Ishikawa (cell line): ENCODE data around the gene ACOXL.
A peak's percentile ranks its signal among the peaks of the same experiment; 100 is the strongest.

Source experiments
- CEBPB ChIP-seq: IDR thresholded peaks from 2 replicates; pipeline ENCODE4 v1.6.1; 2012
- CREB1 ChIP-seq: IDR thresholded peaks from 2 replicates; pipeline ENCODE4 v1.6.1; 2012; ENCODE audit warnings: low read depth
- EGR1 ChIP-seq: IDR thresholded peaks from 2 replicates; pipeline ENCODE4 v1.6.1; 2012
- EP300 ChIP-seq: IDR thresholded peaks from 2 replicates; pipeline ENCODE4 v1.6.1; 2012; ENCODE audit warnings: borderline replicate concordance
- FOXM1 ChIP-seq: IDR thresholded peaks from 2 replicates; pipeline ENCODE4 v1.6.1; 2012; ENCODE audit warnings: low read depth, borderline replicate concordance
- MAX ChIP-seq: IDR thresholded peaks from 2 replicates; pipeline ENCODE4 v1.6.1; 2012
- NFIC ChIP-seq: IDR thresholded peaks from 2 replicates; pipeline ENCODE4 v1.6.1; 2012
- RAD21 ChIP-seq: IDR thresholded peaks from 2 replicates; pipeline ENCODE4 v1.6.1; 2012; ENCODE audit warnings: low read depth
- REST ChIP-seq: IDR thresholded peaks from 2 replicates; pipeline ENCODE4 v1.6.1; 2012; ENCODE audit warnings: low read depth, mild to moderate bottlenecking
- TAF1 ChIP-seq: IDR thresholded peaks from 2 replicates; pipeline ENCODE4 v1.6.1; 2012; ENCODE audit warnings: low read depth, mild to moderate bottlenecking
- TCF12 ChIP-seq: IDR thresholded peaks from 2 replicates; pipeline ENCODE4 v1.6.1; 2012; ENCODE audit warnings: low read depth
- TEAD4 ChIP-seq: IDR thresholded peaks from 2 replicates; pipeline ENCODE4 v1.6.1; 2012
- USF1 ChIP-seq: IDR thresholded peaks from 2 replicates; pipeline ENCODE4 v1.6.1; 2012
- YY1 ChIP-seq: IDR thresholded peaks from 2 replicates; pipeline ENCODE4 v1.6.1; 2012; ENCODE audit warnings: low read depth
- ZBTB7A ChIP-seq: IDR thresholded peaks from 2 replicates; pipeline ENCODE4 v1.6.1; 2012; ENCODE audit warnings: low read depth

ACOXL gene

GRCh38 chr2:111053825-111054515, 321.6 kb downstream of the ACOXL start:
- TF ChIP-seq REST = no peak
- TF ChIP-seq TAF1 = no peak
- no peak for TF ChIP-seq EP300
- no peak for TF ChIP-seq USF1
- TF ChIP-seq NFIC = no peak
- TF ChIP-seq YY1 = no peak
- TF ChIP-seq RAD21 = no peak
- TF ChIP-seq TEAD4 = no peak
- no peak for TF ChIP-seq CREB1
- TF ChIP-seq MAX = no peak
- no peak for TF ChIP-seq EGR1
- no peak for TF ChIP-seq CEBPB
- TF ChIP-seq FOXM1 = no peak
- TF ChIP-seq TCF12 = no peak
- TF ChIP-seq ZBTB7A = no peak

GRCh38 chr2:111054791-111055691, 322.7 kb downstream of the ACOXL start:
- TF ChIP-seq MAX (peak; percentile 79), FOXM1 (peak; percentile 34; the same call in 1 of the 2 replicates), REST (no peak), TCF12 (peak; percentile 60), YY1 (peak; percentile 64), EGR1 (no peak), TAF1 (no peak), RAD21 (peak; percentile 2; the same call in 1 of the 2 replicates), TEAD4 (peak; percentile 63), EP300 (peak; percentile 70; the same call in 1 of the 2 replicates), CREB1 (no peak), NFIC (peak; percentile 73), CEBPB (0 out of 2 replicates have a peak, but pooled peaks have one; percentile 25), ZBTB7A (no peak), USF1 (no peak; the same call in 1 of the 2 replicates)

- TF ChIP-seq USF1 = no peak
- TF ChIP-seq TEAD4 = no peak
- TF ChIP-seq EP300 = no peak
- TF ChIP-seq RAD21 = no peak
These were observed 323.4 kb downstream of the ACOXL start for GRCh38 chr2:111055735-111056134.

- TF ChIP-seq RAD21 = no peak
- TF ChIP-seq USF1 = no peak
- no peak for TF ChIP-seq TEAD4
- no peak for TF ChIP-seq MAX
- no peak for TF ChIP-seq CEBPB
- TF ChIP-seq TCF12 = no peak
These were observed 324.7 kb downstream of the ACOXL start for GRCh38 chr2:111057045-111057444.
